Duodenal mucosa (tissue), 2 donors: Measurements from ENCODE around the gene ZFAND5.
A peak's percentile ranks its signal among the peaks of the same experiment; 100 is the strongest.

Source experiments
- H3K27ac ChIP-seq: one replicate; pipeline ENCODE4 v1.7.0; 2013; ENCODE audit warnings: low read depth, low read length
- H3K27me3 ChIP-seq, 2 donors: one replicate each; pipeline ENCODE4 v1.7.0; 2013; ENCODE audit warnings: low read length in 2 of 2, control low read depth in 1 of 2; ENCODE audit not compliant: insufficient read depth in 2 of 2, control insufficient read depth in 1 of 2
- H3K36me3 ChIP-seq, 2 donors: one replicate each; pipeline ENCODE4 v1.7.0; 2013; ENCODE audit warnings: low read length in 2 of 2, control low read depth in 1 of 2; ENCODE audit not compliant: insufficient read depth in 2 of 2, control insufficient read depth in 1 of 2
- H3K4me1 ChIP-seq, 2 donors: one replicate each; pipeline ENCODE4 v1.7.0; 2013; ENCODE audit warnings: low read length in 2 of 2, control low read depth in 1 of 2; ENCODE audit not compliant: insufficient read depth in 2 of 2, control insufficient read depth in 1 of 2
- H3K4me3 ChIP-seq, 2 donors: one replicate each; pipeline ENCODE4 v1.7.0; 2013; ENCODE audit warnings: low read length in 2 of 2, low read depth in 1 of 2
- H3K9ac ChIP-seq, 2 donors: one replicate each; pipeline ENCODE4 v1.7.0; 2013; ENCODE audit warnings: low read length in 2 of 2, low read depth in 1 of 2
- H3K9me3 ChIP-seq, 2 donors: one replicate each; pipeline ENCODE4 v1.7.0; 2013; ENCODE audit warnings: low read length in 2 of 2, control low read depth in 1 of 2; ENCODE audit not compliant: control insufficient read depth in 1 of 2

The ZFAND5 gene, protein sequence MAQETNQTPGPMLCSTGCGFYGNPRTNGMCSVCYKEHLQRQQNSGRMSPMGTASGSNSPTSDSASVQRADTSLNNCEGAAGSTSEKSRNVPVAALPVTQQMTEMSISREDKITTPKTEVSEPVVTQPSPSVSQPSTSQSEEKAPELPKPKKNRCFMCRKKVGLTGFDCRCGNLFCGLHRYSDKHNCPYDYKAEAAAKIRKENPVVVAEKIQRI

GRCh38 chr9:72364679-72365524 lies at the start of gene ZFAND5:
TSS of gene ZFAND5 (minus strand) at chr9:72365208. CDS start at chr9:72360778, 4,430 bp downstream.
- Histone ChIP-seq H3K27ac (peak within 1 kb of the TSS; percentile 97), H3K36me3 (peaks cover 3 to 11% of the 10 kb centered on the region in 2 donors), H3K27me3 (no peaks in the 10 kb centered on the region), H3K4me3 (peak within 1 kb of the TSS; percentile 81 to 93), H3K4me1 (peaks cover 25 to 29% of the 10 kb centered on the region in 2 donors), H3K9ac (peak within 1 kb of the TSS; percentile 96 to 97), H3K9me3 (no peaks in the 10 kb centered on the region)

DNA sequence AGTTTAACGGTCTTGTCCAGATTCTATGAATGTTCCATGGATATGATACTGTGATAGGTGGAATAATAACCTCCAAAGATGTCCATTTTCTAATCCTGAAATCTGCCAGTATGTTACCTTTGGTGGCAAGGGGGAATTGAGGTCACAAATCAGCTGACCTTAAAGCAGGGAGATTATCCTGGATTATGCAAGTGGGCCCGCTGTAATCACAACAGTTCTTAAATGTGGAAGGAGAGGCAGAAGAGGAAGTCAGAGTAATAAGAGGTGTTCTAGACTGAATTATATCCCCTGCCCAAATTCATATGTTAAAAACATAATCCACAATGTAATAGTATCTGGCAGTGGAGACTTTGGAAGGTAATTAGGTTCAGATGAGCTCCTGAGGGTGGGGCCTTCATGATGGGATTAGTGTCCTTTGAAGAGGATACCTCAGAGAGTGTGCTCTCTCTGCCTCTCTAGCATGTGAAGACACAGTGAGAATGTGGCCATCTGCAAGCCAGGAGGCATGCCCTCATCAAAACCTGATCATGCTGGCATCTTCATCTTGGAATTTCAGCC lies 47.6 kb upstream of the ZFAND5 start:
- Histone ChIP-seq H3K4me1 (no peaks in the 10 kb centered on the region), H3K27me3 (no peaks in the 10 kb centered on the region), H3K9ac (no peak overlapping the region), H3K9me3 (no peaks in the 10 kb centered on the region), H3K4me3 (no peak overlapping the region), H3K36me3 (no peaks in the 10 kb centered on the region), H3K27ac (no peak overlapping the region)

DNA sequence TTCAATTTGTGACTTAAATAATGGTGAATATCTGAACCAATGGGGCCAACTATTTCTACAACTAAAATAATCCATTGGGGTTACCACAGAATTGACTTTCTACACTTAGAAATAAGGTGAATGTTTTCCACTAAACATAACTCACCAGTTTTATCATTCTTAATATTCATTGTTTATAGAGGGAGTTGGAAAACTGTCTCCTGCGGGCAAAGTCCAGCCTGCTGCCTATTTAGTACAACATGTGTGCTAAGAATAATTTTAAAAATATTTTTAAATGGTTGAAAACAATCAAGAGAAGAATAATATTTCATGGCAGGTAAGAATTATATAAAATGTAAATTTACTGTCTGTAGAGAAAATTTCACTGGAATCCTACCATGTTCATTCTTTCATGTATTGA lies 45.2 kb upstream of the ZFAND5 start:
- H3K4me3 ChIP-seq = no peak overlapping the region
- no peak overlapping the region for H3K27ac ChIP-seq
- H3K9me3 ChIP-seq = no peaks in the 10 kb centered on the region
- H3K9ac ChIP-seq = no peak overlapping the region
- H3K27me3 ChIP-seq = no peaks in the 10 kb centered on the region
- H3K36me3 ChIP-seq = no peaks in the 10 kb centered on the region
- no peaks in the 10 kb centered on the region for H3K4me1 ChIP-seq

DNA sequence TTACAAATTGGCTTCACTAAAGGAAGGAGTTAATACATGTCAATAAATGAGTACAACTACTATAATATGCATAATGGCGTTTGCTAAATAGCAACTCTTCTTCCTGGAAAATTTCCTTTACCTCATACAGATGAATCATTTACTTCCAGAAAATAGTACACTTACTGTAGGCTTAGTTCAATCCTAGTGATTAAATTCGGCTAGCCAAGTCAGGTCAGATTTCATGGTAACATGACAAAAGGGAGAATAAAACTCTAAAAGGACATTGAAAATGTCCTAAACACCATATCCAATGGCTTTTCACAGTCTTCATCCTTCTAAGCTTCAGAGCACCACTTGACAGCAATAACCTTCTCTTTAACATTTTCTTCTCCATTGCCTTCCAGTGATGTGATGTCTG lies 42.1 kb upstream of the ZFAND5 start:
- Histone ChIP-seq H3K9ac (no peak overlapping the region), H3K4me3 (no peak overlapping the region), H3K27me3 (no peaks in the 10 kb centered on the region), H3K36me3 (no peaks in the 10 kb centered on the region), H3K4me1 (no peaks in the 10 kb centered on the region), H3K27ac (no peak overlapping the region), H3K9me3 (no peaks in the 10 kb centered on the region)

DNA sequence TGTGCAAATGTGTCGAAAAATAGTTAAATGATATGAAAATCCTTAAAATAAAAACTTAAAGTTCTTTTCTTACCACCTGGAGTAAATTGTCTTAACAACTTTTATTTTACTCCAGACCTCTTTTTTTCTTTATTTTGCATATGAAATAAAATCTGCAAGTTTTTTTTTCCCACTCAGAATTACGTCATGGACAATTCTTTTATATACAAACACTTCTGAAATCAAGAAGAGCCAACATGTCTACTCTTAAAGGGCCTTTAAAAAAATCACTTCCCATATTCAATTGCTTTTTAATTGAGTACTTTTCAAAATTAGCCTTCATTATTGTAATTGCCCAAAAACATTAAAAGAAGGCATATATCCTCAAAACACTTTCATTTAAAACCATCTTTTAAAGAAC lies 37.7 kb upstream of the ZFAND5 start:
- H3K27me3 ChIP-seq = no peaks in the 10 kb centered on the region
- H3K27ac ChIP-seq = no peak overlapping the region
- H3K9ac ChIP-seq = no peak overlapping the region
- H3K9me3 ChIP-seq = no peaks in the 10 kb centered on the region
- H3K4me1 ChIP-seq = no peaks in the 10 kb centered on the region
- no peaks in the 10 kb centered on the region for H3K36me3 ChIP-seq
- H3K4me3 ChIP-seq = no peak overlapping the region

DNA sequence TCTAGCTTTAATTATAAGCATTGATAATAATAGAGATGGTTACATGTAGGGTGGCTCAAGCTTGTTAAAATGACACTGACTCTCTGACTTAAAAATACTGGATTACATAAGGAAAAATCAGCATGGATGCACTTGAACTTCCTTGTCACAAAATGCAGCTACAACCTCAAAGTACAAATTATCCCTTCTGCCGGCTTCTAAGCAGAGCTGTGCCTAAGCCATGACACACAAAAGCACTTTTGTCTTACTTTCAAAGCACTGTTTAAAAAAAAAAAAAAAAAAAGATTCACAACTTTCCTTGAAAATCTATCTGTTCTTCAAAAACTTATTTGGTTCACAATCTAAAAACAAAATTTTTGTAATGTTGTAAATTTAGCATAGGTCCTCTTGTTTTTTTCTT lies 36.4 kb upstream of the ZFAND5 start:
- Histone ChIP-seq H3K36me3 (no peaks in the 10 kb centered on the region), H3K27ac (no peak overlapping the region), H3K4me3 (no peak overlapping the region), H3K4me1 (peaks cover 5 to 6% of the 10 kb centered on the region in 2 donors), H3K9ac (no peak overlapping the region), H3K27me3 (no peaks in the 10 kb centered on the region), H3K9me3 (no peaks in the 10 kb centered on the region)

DNA sequence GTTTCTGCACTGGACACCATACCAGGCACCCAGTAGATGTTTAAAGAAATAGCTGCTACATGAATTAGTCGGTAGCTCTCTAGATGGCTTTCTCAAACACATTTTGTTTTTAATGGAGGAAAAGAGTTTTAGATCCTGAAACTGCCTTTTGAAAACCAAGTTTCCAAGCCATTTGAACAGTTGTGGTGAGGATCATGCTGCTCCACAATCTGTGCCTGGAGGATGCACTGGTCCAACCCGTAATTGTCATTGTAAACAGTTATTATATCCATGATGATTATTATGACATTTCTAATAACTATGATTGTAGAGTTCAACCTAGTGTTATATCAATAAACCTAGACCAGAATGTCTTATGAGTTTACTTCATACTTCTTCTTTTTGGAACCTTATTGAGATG lies 35.9 kb upstream of the ZFAND5 start:
- Histone ChIP-seq H3K4me3 (no peak overlapping the region), H3K36me3 (no peaks in the 10 kb centered on the region), H3K27ac (no peak overlapping the region), H3K9me3 (no peaks in the 10 kb centered on the region), H3K9ac (no peak overlapping the region), H3K27me3 (no peaks in the 10 kb centered on the region), H3K4me1 (peaks cover 8 to 9% of the 10 kb centered on the region in 2 donors)

DNA sequence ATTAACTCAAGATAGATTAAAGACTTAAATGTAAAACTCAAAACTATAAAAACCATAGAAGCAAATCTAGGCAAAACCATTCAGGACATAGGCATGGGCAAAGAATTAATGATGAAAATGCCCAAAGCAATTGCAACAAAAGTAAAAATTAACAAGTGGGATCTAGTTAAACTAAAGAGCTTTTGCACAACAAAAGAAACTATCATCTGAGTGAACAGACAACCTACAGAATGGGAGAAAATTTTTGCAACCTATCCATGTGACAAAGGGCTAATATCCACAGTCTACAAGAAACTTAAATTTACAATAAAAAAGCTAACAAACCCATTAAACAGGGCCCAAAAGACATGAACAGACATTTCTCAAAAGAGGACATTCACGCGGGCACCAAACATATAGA lies 34.4 kb upstream of the ZFAND5 start:
- Histone ChIP-seq H3K9me3 (no peaks in the 10 kb centered on the region), H3K9ac (no peak overlapping the region), H3K4me3 (no peak overlapping the region), H3K36me3 (no peaks in the 10 kb centered on the region), H3K27me3 (no peaks in the 10 kb centered on the region), H3K27ac (no peak overlapping the region), H3K4me1 (peaks cover 8 to 9% of the 10 kb centered on the region in 2 donors)

- Histone ChIP-seq H3K9ac (no peak overlapping the region), H3K36me3 (no peaks in the 10 kb centered on the region), H3K27ac (no peak overlapping the region), H3K4me3 (no peak overlapping the region), H3K9me3 (no peaks in the 10 kb centered on the region), H3K27me3 (no peaks in the 10 kb centered on the region), H3K4me1 (peaks cover 8 to 9% of the 10 kb centered on the region in 2 donors)
These were observed 31.5 kb upstream of the ZFAND5 start for GRCh38 chr9:72396247-72397091.
